Trophoblast cell (in vitro differentiated cells and primary cell): Measurements from ENCODE around the gene BTNL8.
A peak's percentile ranks its signal among the peaks of the same experiment; 100 is the strongest.

Source experiments
- DNase-seq, 2 donors: peaks; one replicate each; pipeline ENCODE4 v3.0.0-alpha.2; 2016
- H2AFZ ChIP-seq: 2 replicates; pipeline ENCODE4 v1.6.1; 2013; ENCODE audit warnings: low read length, moderate library complexity, mild to moderate bottlenecking; ENCODE audit not compliant: insufficient read depth, poor library complexity
- H2AK5ac ChIP-seq: 2 replicates; pipeline ENCODE4 v1.6.1; 2013; ENCODE audit warnings: mild to moderate bottlenecking, low read length
- H2BK120ac ChIP-seq: 2 replicates; pipeline ENCODE4 v1.6.1; 2013; ENCODE audit warnings: low read length, mild to moderate bottlenecking, moderate library complexity; ENCODE audit not compliant: insufficient read depth, poor library complexity
- H2BK12ac ChIP-seq: 2 replicates; pipeline ENCODE4 v1.6.1; 2013; ENCODE audit warnings: mild to moderate bottlenecking, low read length, moderate library complexity
- H2BK5ac ChIP-seq: 2 replicates; pipeline ENCODE4 v1.6.1; 2013; ENCODE audit warnings: low read length, low read depth, moderate library complexity, mild to moderate bottlenecking; ENCODE audit not compliant: poor library complexity
- H3K14ac ChIP-seq: 2 replicates; pipeline ENCODE4 v1.6.1; 2013; ENCODE audit warnings: mild to moderate bottlenecking, low read length
- H3K18ac ChIP-seq: 2 replicates; pipeline ENCODE4 v1.6.1; 2013; ENCODE audit warnings: mild to moderate bottlenecking, low read length
- H3K23ac ChIP-seq: 2 replicates; pipeline ENCODE4 v1.6.1; 2013; ENCODE audit warnings: low read length
- H3K27ac ChIP-seq: 2 replicates; pipeline ENCODE4 v1.5.1; 2013; ENCODE audit warnings: low read depth, mild to moderate bottlenecking, inconsistent platforms, low read length, moderate library complexity
- H3K27me3 ChIP-seq: 2 replicates; pipeline ENCODE4 v1.6.1; 2013; ENCODE audit warnings: inconsistent platforms, mild to moderate bottlenecking, low read length, moderate library complexity; ENCODE audit not compliant: insufficient read depth
- H3K36me3 ChIP-seq, 2 experiments: 1 replicate in 1 of 2; 2 replicates in 1 of 2; pipeline ENCODE4 v1.6.1; 2013; ENCODE audit warnings: low read length in 2 of 2, mild to moderate bottlenecking in 2 of 2, moderate library complexity in 1 of 2; ENCODE audit not compliant: insufficient read depth in 2 of 2, control insufficient read depth in 1 of 2
- H3K4ac ChIP-seq: 2 replicates; pipeline ENCODE4 v1.6.1; 2013; ENCODE audit warnings: low read depth, mild to moderate bottlenecking, low read length, moderate library complexity
- H3K4me1 ChIP-seq, 2 experiments: 1 replicate in 1 of 2; 2 replicates in 1 of 2; pipeline ENCODE4 v1.6.1; 2013; ENCODE audit warnings: low read length in 2 of 2, mild to moderate bottlenecking in 2 of 2, moderate library complexity in 1 of 2; ENCODE audit not compliant: insufficient read depth in 2 of 2, control insufficient read depth in 1 of 2
- H3K4me2 ChIP-seq: 2 replicates; pipeline ENCODE4 v1.6.1; 2013; ENCODE audit warnings: inconsistent platforms, mild to moderate bottlenecking, low read length, moderate library complexity
- H3K4me3 ChIP-seq: 2 replicates; pipeline ENCODE4 v1.5.1; 2013; ENCODE audit warnings: mild to moderate bottlenecking, low read depth, low read length, inconsistent platforms
- H3K79me1 ChIP-seq: one replicate; pipeline ENCODE4 v1.6.1; 2013; ENCODE audit warnings: low read length
- H3K79me2 ChIP-seq: 2 replicates; pipeline ENCODE4 v1.6.1; 2013; ENCODE audit warnings: low read length, mild to moderate bottlenecking; ENCODE audit not compliant: control insufficient read depth, insufficient read depth, poor library complexity
- H3K9ac ChIP-seq: 2 replicates; pipeline ENCODE4 v1.6.1; 2013; ENCODE audit warnings: mild to moderate bottlenecking, low read length
- H3K9me3 ChIP-seq: 2 replicates; pipeline ENCODE4 v1.6.1; 2013; ENCODE audit warnings: low read depth, mild to moderate bottlenecking, control low read depth, inconsistent platforms, low read length; ENCODE audit not compliant: insufficient read depth
- H4K12ac ChIP-seq: 2 replicates; pipeline ENCODE4 v1.6.1; 2013; ENCODE audit warnings: low read depth, mild to moderate bottlenecking, low read length, moderate library complexity
- H4K8ac ChIP-seq: 2 replicates; pipeline ENCODE4 v1.6.1; 2013; ENCODE audit warnings: low read depth, mild to moderate bottlenecking, low read length, moderate library complexity
- H4K91ac ChIP-seq: one replicate; pipeline ENCODE4 v1.6.1; 2013; ENCODE audit warnings: low read depth, mild to moderate bottlenecking, low read length, moderate library complexity
- WGBS: extraction: QIAGEN DNeasy Blood & Tissue Kit; methylation state at CpG from one replicate; pipeline ENCODE4 v1.1.7; 2013; ENCODE audit warnings: missing lambda C conversion rate; ENCODE audit not compliant: insufficient read length, insufficient coverage; ENCODE audit errors: extremely low coverage; 5-methylcytosine and 5-hydroxymethylcytosine counted together

BTNL8 gene

GRCh38 chr5:180860887-180861822 lies 37.8 kb upstream of the BTNL8 start, which contains the start of gene ZFP62:
TSS of gene ZFP62 (minus strand) at chr5:180861276. CDS start at chr5:180861219, 57 bp downstream.
- peak within 1 kb of the TSS; percentile 100 for H3K4ac ChIP-seq
- peak within 1 kb of the TSS; percentile 99 for H3K9ac ChIP-seq
- peak within 1 kb of the TSS; percentile 97 for H3K4me3 ChIP-seq
- H3K14ac ChIP-seq = peak within 1 kb of the TSS; percentile 100
- peak within 1 kb of the TSS; percentile 100 for H3K18ac ChIP-seq
- peak within 1 kb of the TSS; percentile 100 for H4K8ac ChIP-seq
- peak within 1 kb of the TSS; percentile 79 for H2BK5ac ChIP-seq
- peak within 1 kb of the TSS; percentile 100 for H2AFZ ChIP-seq
- H3K4me1 ChIP-seq = no peaks in the 10 kb centered on the region
- H3K79me2 ChIP-seq = peaks cover 6% of the 10 kb centered on the region
- no peaks in the 10 kb centered on the region for H3K9me3 ChIP-seq
- peak within 1 kb of the TSS; percentile 88 for H3K4me2 ChIP-seq
- H3K36me3 ChIP-seq = peaks cover 0 to 3% of the 10 kb centered on the region in 2 experiments
- H2BK120ac ChIP-seq = peak within 1 kb of the TSS; percentile 99
- H3K27ac ChIP-seq = peak within 1 kb of the TSS; percentile 93
- H3K79me1 ChIP-seq = peaks cover 9% of the 10 kb centered on the region
- H4K91ac ChIP-seq = peak within 1 kb of the TSS; percentile 99
- WGBS = no CpG with 5 or more reads among the region's 84 CpGs
- peak; percentile 91 to 96 for DNase-seq
- no peaks in the 10 kb centered on the region for H3K27me3 ChIP-seq
- peak within 1 kb of the TSS; percentile 77 for H2BK12ac ChIP-seq
- peak within 1 kb of the TSS; percentile 100 for H4K12ac ChIP-seq
- peak within 1 kb of the TSS; percentile 100 for H2AK5ac ChIP-seq
- no peak within 1 kb of the TSS for H3K23ac ChIP-seq

GRCh38 chr5:180862645-180863044 lies 36.3 kb upstream of the BTNL8 start:
- Histone ChIP-seq H3K27ac (no peak overlapping the region), H3K9ac (no peak overlapping the region), H4K12ac (no peak overlapping the region), H3K4me1 (no peaks in the 10 kb centered on the region), H4K8ac (peak overlapping the region; percentile 48), H3K79me2 (peaks cover 6% of the 10 kb centered on the region), H2AK5ac (no peak overlapping the region), H3K36me3 (peaks cover 0 to 3% of the 10 kb centered on the region in 2 experiments), H3K4me2 (no peak overlapping the region), H3K18ac (no peak overlapping the region), H3K14ac (no peak overlapping the region), H3K23ac (no peak overlapping the region), H4K91ac (no peak overlapping the region), H2BK12ac (peak overlapping the region; percentile 6), H2BK5ac (no peak overlapping the region), H2BK120ac (no peak overlapping the region), H3K4me3 (no peak overlapping the region), H3K27me3 (no peaks in the 10 kb centered on the region), H3K79me1 (peaks cover 9% of the 10 kb centered on the region), H3K9me3 (no peaks in the 10 kb centered on the region), H2AFZ (peak overlapping the region; percentile 15), H3K4ac (no peak overlapping the region)
- no peak for DNase-seq
- WGBS = no CpG with 5 or more reads among the region's 11 CpGs

- H4K91ac ChIP-seq = no peak overlapping the region
- H3K23ac ChIP-seq = no peak overlapping the region
- no peak overlapping the region for H4K8ac ChIP-seq
- no peaks in the 10 kb centered on the region for H3K36me3 ChIP-seq
- no peak overlapping the region for H2AK5ac ChIP-seq
- no peak overlapping the region for H2BK5ac ChIP-seq
- no peak overlapping the region for H3K27ac ChIP-seq
- WGBS = no CpG with 5 or more reads among the region's 5 CpGs
- H3K9me3 ChIP-seq = no peaks in the 10 kb centered on the region
- H3K4ac ChIP-seq = no peak overlapping the region
- H3K18ac ChIP-seq = no peak overlapping the region
- H3K79me2 ChIP-seq = peaks cover 3% of the 10 kb centered on the region
- H2AFZ ChIP-seq = no peak overlapping the region
- H3K14ac ChIP-seq = no peak overlapping the region
- H3K27me3 ChIP-seq = no peaks in the 10 kb centered on the region
- H3K9ac ChIP-seq = no peak overlapping the region
- no peak overlapping the region for H4K12ac ChIP-seq
- no peak overlapping the region for H2BK12ac ChIP-seq
- DNase-seq = no peak
- no peak overlapping the region for H3K4me3 ChIP-seq
- no peaks in the 10 kb centered on the region for H3K4me1 ChIP-seq
- no peak overlapping the region for H3K4me2 ChIP-seq
- peaks cover 5% of the 10 kb centered on the region for H3K79me1 ChIP-seq
- no peak overlapping the region for H2BK120ac ChIP-seq
Observed at GRCh38 chr5:180865981-180866695, 32.8 kb upstream of the BTNL8 start.

- Histone ChIP-seq H3K14ac (no peak overlapping the region), H3K18ac (no peak overlapping the region), H3K27ac (no peak overlapping the region), H2BK5ac (no peak overlapping the region), H3K4ac (no peak overlapping the region), H3K79me2 (no peaks in the 10 kb centered on the region), H3K9ac (no peak overlapping the region), H2BK12ac (no peak overlapping the region), H2AFZ (no peak overlapping the region), H4K12ac (no peak overlapping the region), H3K79me1 (no peaks in the 10 kb centered on the region), H4K91ac (no peak overlapping the region), H3K9me3 (no peaks in the 10 kb centered on the region), H4K8ac (no peak overlapping the region), H3K36me3 (no peaks in the 10 kb centered on the region), H2AK5ac (no peak overlapping the region), H3K23ac (no peak overlapping the region), H2BK120ac (no peak overlapping the region), H3K4me1 (no peaks in the 10 kb centered on the region), H3K4me2 (no peak overlapping the region), H3K4me3 (no peak overlapping the region), H3K27me3 (no peaks in the 10 kb centered on the region)
- no peak for DNase-seq
- WGBS = no CpG with 5 or more reads among the region's 10 CpGs
Observed at GRCh38 chr5:180866985-180867384, 32.0 kb upstream of the BTNL8 start.
